ENCODE data around the gene PSMC2. TPM values are rescaled to one million over a fixed set of nuclear protein-coding genes. Genes with fewer than 3 reads are reported as not detected.

PSMC2 gene
- total RNA-seq, 1 experiment from 2014 or later, result 121 TPM

DNA sequence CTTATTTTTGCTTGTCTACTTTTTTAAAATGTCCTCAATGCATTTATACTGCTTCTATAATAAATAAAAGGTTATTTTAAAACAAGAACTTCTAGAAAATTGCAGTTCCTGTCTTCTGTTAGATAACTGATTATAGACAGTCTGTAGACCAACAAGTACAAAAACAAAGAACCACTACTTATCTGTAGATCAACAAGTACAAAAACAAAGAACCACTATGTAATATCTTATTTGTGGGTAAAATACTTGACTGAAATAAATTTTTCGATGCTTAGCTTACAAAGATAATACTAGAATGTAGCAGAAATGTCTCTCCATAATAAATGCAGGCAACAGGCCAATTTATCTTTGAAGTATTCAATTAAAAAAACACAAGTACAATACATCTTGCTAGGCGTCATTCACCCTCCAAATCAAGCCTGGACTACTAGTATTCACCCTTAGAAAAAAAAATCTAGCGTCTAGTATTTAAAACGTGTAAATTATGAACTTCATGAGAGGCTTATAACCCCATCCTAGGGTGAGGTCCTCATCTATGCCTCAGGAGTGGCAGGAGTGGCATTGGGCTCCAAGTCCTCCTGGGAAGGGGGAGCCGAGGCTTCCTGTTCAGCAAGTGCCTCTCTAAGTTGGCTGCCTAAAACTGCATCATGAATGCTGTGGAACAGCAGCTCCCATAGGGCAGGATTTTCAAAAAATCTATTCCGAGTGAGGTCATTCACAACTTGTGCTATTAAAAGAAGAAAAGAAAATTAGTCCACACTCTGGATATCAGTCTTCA is 26.6 kb downstream of the PSMC2 start:
- no peaks in the 10 kb centered on the region for H3K4me1 Mint-ChIP-seq
- CTCF ChIA-PET, result no interaction called here
- H3K36me3 Mint-ChIP-seq, result no peaks in the 10 kb centered on the region
- ATAC-seq (peak; percentile 34; the same call in 1 of the 2 replicates), DNase-seq (ENCODE audit: low spot score) (no peak)
- POLR2A ChIA-PET, result no interaction called here
- no peak for TF ChIP-seq IRF2 (CRISPR knock-in tag; IDR thresholded peaks at IDR 0.05; ENCODE audit: borderline replicate concordance, low read depth)
- no peak overlapping the region for H3K4me3 Mint-ChIP-seq
- H3K27me3 Mint-ChIP-seq (ENCODE audit: low read depth), result no peaks in the 10 kb centered on the region
- H3K9me3 Mint-ChIP-seq, result no peaks in the 10 kb centered on the region
- no peak overlapping the region for H3K27ac Mint-ChIP-seq

DNA sequence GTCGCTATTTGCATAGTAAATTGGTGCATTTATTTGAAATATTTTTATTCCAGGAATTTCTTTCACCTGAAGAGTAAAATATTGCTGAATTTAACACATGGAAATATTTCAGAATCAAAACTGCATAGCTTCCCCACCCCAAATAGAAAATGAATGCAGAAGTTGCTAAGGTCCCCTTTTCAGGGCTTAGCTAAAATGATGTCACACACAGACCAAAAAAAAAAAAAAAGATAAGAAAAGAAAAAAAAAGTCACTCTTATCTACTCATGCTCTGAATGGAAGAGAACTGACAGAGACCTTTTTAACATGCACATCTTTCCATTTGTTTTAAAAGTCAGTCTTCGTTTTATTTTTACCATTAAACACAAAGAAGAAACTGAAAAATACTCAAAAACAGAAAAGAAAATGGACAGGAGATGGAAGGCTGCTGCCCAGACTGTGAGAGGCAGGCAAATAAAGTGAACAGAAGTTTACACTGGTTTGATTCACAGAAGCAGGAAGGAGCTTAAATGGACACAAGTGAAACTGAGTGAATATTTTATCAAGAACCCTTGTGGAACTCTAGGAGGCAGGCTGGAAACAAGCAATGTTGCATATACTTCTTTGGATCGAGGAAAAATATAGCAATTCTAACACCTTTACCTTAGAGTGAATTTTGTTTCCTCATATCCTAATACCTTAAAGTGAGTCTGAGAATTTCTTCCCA is 32.0 kb downstream of the PSMC2 start:
- TF ChIP-seq, protein P1, sequence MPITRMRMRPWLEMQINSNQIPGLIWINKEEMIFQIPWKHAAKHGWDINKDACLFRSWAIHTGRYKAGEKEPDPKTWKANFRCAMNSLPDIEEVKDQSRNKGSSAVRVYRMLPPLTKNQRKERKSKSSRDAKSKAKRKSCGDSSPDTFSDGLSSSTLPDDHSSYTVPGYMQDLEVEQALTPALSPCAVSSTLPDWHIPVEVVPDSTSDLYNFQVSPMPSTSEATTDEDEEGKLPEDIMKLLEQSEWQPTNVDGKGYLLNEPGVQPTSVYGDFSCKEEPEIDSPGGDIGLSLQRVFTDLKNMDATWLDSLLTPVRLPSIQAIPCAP (CRISPR knock-in tag; IDR thresholded peaks at IDR 0.05), result no peak
- TF ChIP-seq ETV6 (CRISPR knock-in tag; IDR thresholded peaks at IDR 0.05) (no peak), NR1H2 (CRISPR knock-in tag; IDR thresholded peaks at IDR 0.05) (no peak)
- TF ChIP-seq, protein P2, sequence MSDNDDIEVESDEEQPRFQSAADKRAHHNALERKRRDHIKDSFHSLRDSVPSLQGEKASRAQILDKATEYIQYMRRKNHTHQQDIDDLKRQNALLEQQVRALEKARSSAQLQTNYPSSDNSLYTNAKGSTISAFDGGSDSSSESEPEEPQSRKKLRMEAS (CRISPR knock-in tag; IDR thresholded peaks at IDR 0.05), result no peak
- Mint-ChIP-seq H3K36me3 (no peaks in the 10 kb centered on the region), H3K27me3 (ENCODE audit: low read depth) (no peaks in the 10 kb centered on the region), H3K27ac (no peak overlapping the region), H3K4me1 (no peaks in the 10 kb centered on the region), H3K4me3 (no peak overlapping the region), H3K9me3 (no peaks in the 10 kb centered on the region)
- DNase-seq (ENCODE audit: low spot score) (no peak), ATAC-seq (no peak)
- POLR2A ChIA-PET, result no interaction called here
- CTCF ChIA-PET, result no interaction called here

DNA sequence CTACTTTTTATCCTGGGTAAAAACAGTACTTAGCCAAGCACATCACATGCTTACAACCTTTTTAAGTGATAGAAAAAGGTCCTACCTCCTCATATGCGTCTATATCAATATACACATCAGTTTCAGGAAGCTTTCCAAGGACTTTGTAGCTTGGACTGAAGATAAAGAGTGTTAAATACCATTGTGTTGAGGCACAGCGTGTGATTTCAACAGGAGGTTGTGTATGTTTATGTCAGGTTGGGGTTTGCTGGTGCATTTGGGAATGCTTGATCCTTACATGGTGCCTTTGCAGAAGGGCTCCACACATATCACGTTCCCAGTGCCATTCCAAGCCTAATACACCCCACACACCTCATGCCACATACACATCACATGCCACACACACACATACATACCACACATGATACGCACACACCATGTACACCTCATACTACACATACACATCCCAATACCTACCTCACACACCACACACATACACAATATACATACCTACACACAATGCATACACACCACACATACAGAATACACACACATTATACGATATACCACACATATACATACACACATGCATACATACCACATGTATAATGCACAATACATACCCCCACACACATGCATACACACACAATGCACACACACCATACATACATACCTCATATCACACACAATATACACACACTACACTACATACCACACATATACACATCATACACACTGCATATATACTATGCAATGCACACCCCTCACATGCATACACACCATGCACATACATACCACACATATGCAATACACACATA is 33.1 kb downstream of the PSMC2 start:
- ChIA-PET CTCF (no interaction called here), POLR2A (no interaction called here)
- no peaks in the 10 kb centered on the region for H3K27me3 Mint-ChIP-seq (ENCODE audit: low read depth)
- no peaks in the 10 kb centered on the region for H3K9me3 Mint-ChIP-seq
- no peak overlapping the region for H3K27ac Mint-ChIP-seq
- H3K36me3 Mint-ChIP-seq, result no peaks in the 10 kb centered on the region
- TF ChIP-seq, protein P3, sequence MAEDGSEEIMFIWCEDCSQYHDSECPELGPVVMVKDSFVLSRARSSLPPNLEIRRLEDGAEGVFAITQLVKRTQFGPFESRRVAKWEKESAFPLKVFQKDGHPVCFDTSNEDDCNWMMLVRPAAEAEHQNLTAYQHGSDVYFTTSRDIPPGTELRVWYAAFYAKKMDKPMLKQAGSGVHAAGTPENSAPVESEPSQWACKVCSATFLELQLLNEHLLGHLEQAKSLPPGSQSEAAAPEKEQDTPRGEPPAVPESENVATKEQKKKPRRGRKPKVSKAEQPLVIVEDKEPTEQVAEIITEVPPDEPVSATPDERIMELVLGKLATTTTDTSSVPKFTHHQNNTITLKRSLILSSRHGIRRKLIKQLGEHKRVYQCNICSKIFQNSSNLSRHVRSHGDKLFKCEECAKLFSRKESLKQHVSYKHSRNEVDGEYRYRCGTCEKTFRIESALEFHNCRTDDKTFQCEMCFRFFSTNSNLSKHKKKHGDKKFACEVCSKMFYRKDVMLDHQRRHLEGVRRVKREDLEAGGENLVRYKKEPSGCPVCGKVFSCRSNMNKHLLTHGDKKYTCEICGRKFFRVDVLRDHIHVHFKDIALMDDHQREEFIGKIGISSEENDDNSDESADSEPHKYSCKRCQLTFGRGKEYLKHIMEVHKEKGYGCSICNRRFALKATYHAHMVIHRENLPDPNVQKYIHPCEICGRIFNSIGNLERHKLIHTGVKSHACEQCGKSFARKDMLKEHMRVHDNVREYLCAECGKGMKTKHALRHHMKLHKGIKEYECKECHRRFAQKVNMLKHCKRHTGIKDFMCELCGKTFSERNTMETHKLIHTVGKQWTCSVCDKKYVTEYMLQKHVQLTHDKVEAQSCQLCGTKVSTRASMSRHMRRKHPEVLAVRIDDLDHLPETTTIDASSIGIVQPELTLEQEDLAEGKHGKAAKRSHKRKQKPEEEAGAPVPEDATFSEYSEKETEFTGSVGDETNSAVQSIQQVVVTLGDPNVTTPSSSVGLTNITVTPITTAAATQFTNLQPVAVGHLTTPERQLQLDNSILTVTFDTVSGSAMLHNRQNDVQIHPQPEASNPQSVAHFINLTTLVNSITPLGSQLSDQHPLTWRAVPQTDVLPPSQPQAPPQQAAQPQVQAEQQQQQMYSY (CRISPR knock-in tag; IDR thresholded peaks at IDR 0.05), result no peak
- TF ChIP-seq CBFB (CRISPR knock-in tag; IDR thresholded peaks at IDR 0.05; ENCODE audit: low read depth) (no peak), TCF7 (CRISPR knock-in tag; IDR thresholded peaks at IDR 0.05; ENCODE audit: low read depth) (no peak)
- TF ChIP-seq, protein P4, sequence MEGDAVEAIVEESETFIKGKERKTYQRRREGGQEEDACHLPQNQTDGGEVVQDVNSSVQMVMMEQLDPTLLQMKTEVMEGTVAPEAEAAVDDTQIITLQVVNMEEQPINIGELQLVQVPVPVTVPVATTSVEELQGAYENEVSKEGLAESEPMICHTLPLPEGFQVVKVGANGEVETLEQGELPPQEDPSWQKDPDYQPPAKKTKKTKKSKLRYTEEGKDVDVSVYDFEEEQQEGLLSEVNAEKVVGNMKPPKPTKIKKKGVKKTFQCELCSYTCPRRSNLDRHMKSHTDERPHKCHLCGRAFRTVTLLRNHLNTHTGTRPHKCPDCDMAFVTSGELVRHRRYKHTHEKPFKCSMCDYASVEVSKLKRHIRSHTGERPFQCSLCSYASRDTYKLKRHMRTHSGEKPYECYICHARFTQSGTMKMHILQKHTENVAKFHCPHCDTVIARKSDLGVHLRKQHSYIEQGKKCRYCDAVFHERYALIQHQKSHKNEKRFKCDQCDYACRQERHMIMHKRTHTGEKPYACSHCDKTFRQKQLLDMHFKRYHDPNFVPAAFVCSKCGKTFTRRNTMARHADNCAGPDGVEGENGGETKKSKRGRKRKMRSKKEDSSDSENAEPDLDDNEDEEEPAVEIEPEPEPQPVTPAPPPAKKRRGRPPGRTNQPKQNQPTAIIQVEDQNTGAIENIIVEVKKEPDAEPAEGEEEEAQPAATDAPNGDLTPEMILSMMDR (IDR thresholded peaks at IDR 0.05), result no peak
- H3K4me3 Mint-ChIP-seq, result no peak overlapping the region
- ATAC-seq, result no peak
- no peaks in the 10 kb centered on the region for H3K4me1 Mint-ChIP-seq
- DNase-seq (ENCODE audit: low spot score), result no peak

Data from WTC11 (cell line).